CD14-positive monocyte (primary cell): ENCODE data around the gene WDR89. TPM values are rescaled to one million over a fixed set of nuclear protein-coding genes. Genes with fewer than 3 reads are reported as not detected.

Source experiments
- DNase-seq, 3 donors: peaks; one replicate each; pipeline ENCODE4 v3.0.0-alpha.2; 2011 to 2022
- H2AFZ ChIP-seq: 2 replicates; pipeline ENCODE4 v1.6.0; 2012; ENCODE audit warnings: mild to moderate bottlenecking, low read depth, low read length, inconsistent platforms; ENCODE audit not compliant: insufficient read depth, poor library complexity, severe bottlenecking
- H3K27ac ChIP-seq, 2 donors: 1 replicate in 1 of 2; 2 replicates in 1 of 2; pipeline ENCODE4 v1.5.1; 2012 to 2013; ENCODE audit warnings: low read length in 2 of 2, control low read depth in 1 of 2, inconsistent platforms in 1 of 2, low read depth in 1 of 2, mild to moderate bottlenecking in 1 of 2
- H3K27me3 ChIP-seq, 2 donors: one replicate each; pipeline versions ENCODE4 v1.6.0 to v1.6.1; 2011 to 2013; ENCODE audit warnings: low read length in 2 of 2; ENCODE audit not compliant: control insufficient read depth in 2 of 2, insufficient read depth in 2 of 2
- H3K36me3 ChIP-seq, 2 donors: replicated peaks in 1 of 2; 1 replicate in 1 of 2; 2 replicates in 1 of 2; pipeline versions ENCODE4 v1.5.1 to v1.6.1; 2012 to 2013; ENCODE audit warnings: low read length in 2 of 2, control low read depth in 1 of 2, inconsistent platforms in 1 of 2, mild to moderate bottlenecking in 1 of 2; ENCODE audit not compliant: insufficient read depth in 2 of 2, control insufficient read depth in 1 of 2
- H3K4me1 ChIP-seq, 2 donors: 1 replicate in 1 of 2; 2 replicates in 1 of 2; pipeline versions ENCODE4 v1.5.1 to v1.6.1; 2012 to 2013; ENCODE audit warnings: low read length in 2 of 2, control low read depth in 1 of 2, inconsistent platforms in 1 of 2, mild to moderate bottlenecking in 1 of 2, moderate library complexity in 1 of 2; ENCODE audit not compliant: insufficient read depth in 2 of 2, control insufficient read depth in 1 of 2
- H3K4me2 ChIP-seq: replicated peaks from 2 replicates; pipeline ENCODE3; 2012; ENCODE audit warnings: low read length, moderate library complexity, mild to moderate bottlenecking; ENCODE audit not compliant: poor library complexity, severe bottlenecking; ENCODE audit errors: extremely low read depth
- H3K4me3 ChIP-seq, 3 experiments: fragments of 200-600 bp in 1 of 3; sonication (generic) in 1 of 3; replicated peaks in 1 of 3; 1 replicate in 2 of 3; 2 replicates in 1 of 3; pipeline ENCODE4 v1.5.1; 2011 to 2013; ENCODE audit warnings: low read length in 3 of 3, mild to moderate bottlenecking in 3 of 3, control low read depth in 2 of 3, low read depth in 2 of 3, inconsistent platforms in 1 of 3, moderate library complexity in 1 of 3
- H3K79me2 ChIP-seq: 2 replicates; pipeline ENCODE4 v1.6.0; 2012; ENCODE audit warnings: mild to moderate bottlenecking, control low read depth, inconsistent platforms, low read length, moderate library complexity; ENCODE audit not compliant: insufficient read depth
- H3K9ac ChIP-seq: 2 replicates; pipeline ENCODE4 v1.6.0; 2017; ENCODE audit warnings: low read length, mild to moderate bottlenecking; ENCODE audit not compliant: insufficient read depth, poor library complexity, severe bottlenecking
- H3K9me3 ChIP-seq, 2 donors: replicated peaks in 1 of 2; 1 replicate in 1 of 2; 2 replicates in 1 of 2; pipeline versions ENCODE4 v1.5.1 to v1.6.1; 2012 to 2013; ENCODE audit warnings: low read length in 2 of 2, control low read depth in 1 of 2; ENCODE audit not compliant: control insufficient read depth in 1 of 2, insufficient read depth in 1 of 2
- H4K20me1 ChIP-seq: 2 replicates; pipeline ENCODE4 v1.6.0; 2012; ENCODE audit warnings: mild to moderate bottlenecking, low read length, control low read depth, moderate library complexity; ENCODE audit not compliant: insufficient read depth
- H3K27ac Mint-ChIP-seq, 7 donors: one replicate each; pipeline ENCODE4 v1.8.0; 2020; ENCODE audit warnings: mild to moderate bottlenecking in 7 of 7, mixed read lengths in 7 of 7, moderate library complexity in 6 of 7, inconsistent platforms in 2 of 7
- H3K27me3 Mint-ChIP-seq, 3 donors: one replicate each; pipeline ENCODE4 v1.8.0; 2021 to 2022; ENCODE audit warnings: low read depth in 3 of 3, mild to moderate bottlenecking in 3 of 3, mixed read lengths in 3 of 3, moderate library complexity in 3 of 3, inconsistent platforms in 1 of 3
- H3K36me3 Mint-ChIP-seq, 2 donors: one replicate each; pipeline ENCODE4 v1.8.0; 2020; ENCODE audit warnings: mixed read lengths in 2 of 2, inconsistent platforms in 1 of 2, mild to moderate bottlenecking in 1 of 2
- H3K4me1 Mint-ChIP-seq: one replicate; pipeline ENCODE4 v1.8.0; 2020; ENCODE audit warnings: mild to moderate bottlenecking, mixed read lengths
- H3K4me3 Mint-ChIP-seq, 2 donors: one replicate each; pipeline ENCODE4 v1.8.0; 2020; ENCODE audit warnings: mild to moderate bottlenecking in 2 of 2, mixed read lengths in 2 of 2, moderate library complexity in 1 of 2
- H3K9me3 Mint-ChIP-seq, 7 donors: one replicate each; pipeline ENCODE4 v1.8.0; 2020 to 2022; ENCODE audit warnings: mixed read lengths in 7 of 7, mild to moderate bottlenecking in 6 of 7, moderate library complexity in 6 of 7, inconsistent platforms in 2 of 7
- CTCF ChIP-seq: fragments of 200-600 bp; IDR thresholded peaks from one replicate; pipeline ENCODE4 v1.8.0; 2022; ENCODE audit warnings: antibody characterized with exemption, mild to moderate bottlenecking
- WGBS: methylation state at CpG from one replicate; pipeline ENCODE4 v1.1.5; 2013; ENCODE audit warnings: missing lambda C conversion rate; ENCODE audit not compliant: insufficient coverage; 5-methylcytosine and 5-hydroxymethylcytosine counted together
- intact Hi-C, 2 donors: fragments of 100-400 bp; cut with micrococcal nuclease; formaldehyde crosslinking; loops; one replicate each; pipeline versions ENCODE4 v1.15.0 to v1.15.1; 2023
- polyA plus RNA-seq, 3 donors: library from polyadenylated mRNA; depleted of rRNA in 1 of 3; unstranded in 2 of 3; stranded (reverse) in 1 of 3; fragments of 300-500 nt in 2 of 3; fragments of >200 nt in 1 of 3; fragmentation: Illumina TruSeq in 2 of 3; gene quantifications; 1 replicate in 2 of 3; 2 replicates in 1 of 3; pipeline ENCODE4 v1.2.3, GENCODE V29; 2012 to 2021

The WDR89 gene
- polyA plus RNA-seq, 3 donors = 2.1 to 3.6 (median 2.2) TPM

- H3K79me2 ChIP-seq = no peaks in the 10 kb centered on the region
- H3K4me3 ChIP-seq = no peak overlapping the region
- H4K20me1 ChIP-seq = no peaks in the 10 kb centered on the region
- H3K36me3 Mint-ChIP-seq = no peaks in the 10 kb centered on the region
- no peaks in the 10 kb centered on the region for H3K27me3 ChIP-seq
- no peak overlapping the region for H3K27ac ChIP-seq
- intact Hi-C loops = no loop called here
- H2AFZ ChIP-seq = no peak overlapping the region
- H3K4me3 Mint-ChIP-seq = no peak overlapping the region
- peaks cover 0 to 4% (median 3%) of the 10 kb centered on the region in 3 donors for H3K27me3 Mint-ChIP-seq
- no peaks in the 10 kb centered on the region for H3K36me3 ChIP-seq
- no peak for DNase-seq
- H3K4me1 Mint-ChIP-seq = no peaks in the 10 kb centered on the region
- no peak overlapping the region for H3K9ac ChIP-seq
- H3K27ac Mint-ChIP-seq = no peak overlapping the region
- no peak overlapping the region for H3K4me2 ChIP-seq
- H3K9me3 ChIP-seq = no peaks in the 10 kb centered on the region
- H3K4me1 ChIP-seq = no peaks in the 10 kb centered on the region
- peaks cover 0 to 1% (median 0%) of the 10 kb centered on the region in 7 donors for H3K9me3 Mint-ChIP-seq
- no peak for TF ChIP-seq CTCF
These were observed 29.0 kb upstream of the WDR89 start for GRCh38 chr14:63670692-63671091.

GRCh38 chr14:63666335-63666734 is 24.7 kb upstream of the WDR89 start:
- Histone ChIP-seq H3K4me3 (no peak overlapping the region), H3K27ac (no peak overlapping the region), H3K4me2 (no peak overlapping the region), H3K36me3 (no peaks in the 10 kb centered on the region), H3K79me2 (no peaks in the 10 kb centered on the region), H3K9ac (no peak overlapping the region), H3K27me3 (no peaks in the 10 kb centered on the region), H3K4me1 (no peaks in the 10 kb centered on the region), H3K9me3 (no peaks in the 10 kb centered on the region), H4K20me1 (no peaks in the 10 kb centered on the region), H2AFZ (no peak overlapping the region)
- TF ChIP-seq CTCF = no peak
- WGBS = 100% methylated on average over 1 of the region's 1 CpG
- Mint-ChIP-seq H3K9me3 (peaks cover 0 to 4% (median 2%) of the 10 kb centered on the region in 7 donors), H3K27me3 (peaks cover 2 to 3% (median 2%) of the 10 kb centered on the region in 3 donors), H3K4me3 (no peak overlapping the region), H3K27ac (no peak overlapping the region), H3K36me3 (no peaks in the 10 kb centered on the region), H3K4me1 (no peaks in the 10 kb centered on the region)
- no peak for DNase-seq
- intact Hi-C loops = no loop called here
